Hematopoietic multipotent progenitor cell (in vitro differentiated cells): ENCODE measurements around the gene ZNF77. TPM values are rescaled to one million over a fixed set of nuclear protein-coding genes. Genes with fewer than 3 reads are reported as not detected.
"Not testable (repeated sequence)": the region's sequence is repeated elsewhere in the genome, so short reads cannot be mapped to it uniquely, and the experiment has no call there.

Source experiments
- DNase-seq, 3 donors: peaks; one replicate each; pipeline ENCODE4 v3.0.0-alpha.2; 2011 to 2015; ENCODE audit warnings: low read depth in 2 of 3, low spot score in 2 of 3
- total RNA-seq: library from RNA; depleted of rRNA; stranded (reverse); fragments of >200 nt; gene quantifications from one replicate; pipeline ENCODE4 v1.2.3, GENCODE V29; 2012

Gene ZNF77
- total RNA-seq, 1 donor, result 3.8 TPM

DNA sequence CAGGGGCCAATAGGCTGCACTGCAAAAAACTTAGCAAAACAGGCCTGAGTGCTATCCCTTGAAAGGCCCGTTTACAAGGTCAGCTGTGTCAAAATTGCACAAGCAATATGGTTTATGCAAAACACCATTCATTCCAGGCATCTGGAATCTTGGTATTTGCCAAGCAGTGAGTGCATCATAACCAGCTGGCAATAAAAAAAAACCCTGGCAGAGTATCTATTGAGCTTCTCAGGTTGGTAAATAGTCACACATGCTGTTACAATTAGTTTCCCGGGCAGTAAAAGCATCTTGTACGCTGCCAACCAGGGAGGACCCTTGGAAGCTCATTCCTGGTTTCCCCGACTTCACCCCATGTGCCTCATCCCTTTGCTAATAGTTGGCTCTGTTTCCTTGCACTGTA, 21.3 kb downstream of the ZNF77 start:
- no peak for DNase-seq

DNA sequence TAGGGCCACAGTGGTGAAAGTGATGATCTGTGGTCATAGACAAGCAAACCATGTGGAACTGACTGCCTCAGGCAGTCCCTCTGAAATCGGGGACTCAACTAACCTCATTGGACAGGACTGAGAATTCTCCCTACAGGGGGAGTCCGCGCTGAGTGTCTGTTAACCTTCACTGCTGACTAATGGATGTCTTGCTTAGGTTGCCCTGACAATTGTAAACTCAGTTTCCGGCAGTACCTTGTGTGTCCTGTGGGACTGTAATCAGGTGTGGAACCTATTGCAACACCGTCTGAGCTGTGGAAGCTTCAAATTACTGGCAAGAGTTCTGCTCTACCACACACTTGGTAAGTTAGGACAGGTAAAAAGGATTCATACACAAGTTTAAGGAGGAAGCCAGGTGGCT, 21.8 kb downstream of the ZNF77 start:
- DNase-seq, result no peak

DNA sequence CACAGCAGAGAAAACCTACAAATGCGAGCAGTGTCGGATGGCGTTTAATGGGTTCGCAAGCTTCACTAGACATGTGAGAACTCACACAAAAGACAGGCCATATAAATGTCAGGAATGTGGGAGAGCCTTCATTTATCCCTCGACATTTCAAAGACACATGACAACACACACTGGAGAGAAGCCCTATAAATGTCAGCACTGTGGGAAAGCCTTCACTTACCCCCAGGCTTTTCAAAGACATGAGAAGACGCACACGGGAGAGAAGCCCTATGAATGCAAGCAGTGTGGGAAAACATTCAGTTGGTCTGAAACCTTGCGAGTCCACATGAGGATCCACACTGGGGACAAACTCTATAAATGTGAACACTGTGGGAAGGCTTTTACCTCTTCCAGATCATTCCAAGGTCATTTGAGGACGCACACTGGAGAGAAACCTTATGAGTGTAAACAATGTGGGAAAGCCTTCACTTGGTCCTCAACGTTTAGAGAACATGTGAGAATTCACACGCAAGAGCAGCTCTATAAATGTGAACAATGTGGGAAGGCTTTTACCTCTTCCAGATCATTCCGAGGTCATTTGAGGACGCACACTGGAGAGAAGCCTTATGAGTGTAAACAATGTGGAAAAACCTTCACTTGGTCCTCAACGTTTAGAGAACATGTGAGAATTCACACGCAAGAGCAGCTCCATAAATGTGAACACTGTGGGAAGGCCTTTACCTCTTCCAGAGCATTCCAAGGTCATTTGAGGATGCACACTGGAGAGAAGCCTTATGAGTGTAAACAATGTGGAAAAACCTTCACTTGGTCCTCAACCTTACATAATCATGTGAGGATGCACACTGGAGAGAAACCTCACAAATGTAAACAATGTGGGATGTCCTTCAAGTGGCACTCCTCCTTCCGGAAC, 27.2 kb downstream of the ZNF77 start:
- no peak for DNase-seq

DNA sequence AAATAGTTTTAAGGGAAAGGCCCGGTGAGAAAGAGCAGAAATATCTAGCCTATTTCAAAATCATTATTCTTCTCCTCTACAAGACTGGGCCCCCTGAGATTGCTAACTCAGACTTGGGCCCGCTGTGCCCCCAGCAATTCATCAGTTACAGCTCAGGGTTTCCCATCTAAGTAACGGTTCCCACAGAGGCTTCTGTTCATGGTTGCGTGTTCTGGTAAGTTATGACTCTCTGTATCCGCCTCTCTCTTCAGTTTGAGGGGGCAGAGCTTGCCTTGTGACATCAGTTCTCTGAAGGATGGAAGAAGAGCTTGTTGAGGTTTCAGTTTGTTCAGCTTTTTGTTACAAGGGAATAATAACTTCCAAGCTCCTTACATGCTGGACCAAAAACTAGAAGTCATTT, 32.5 kb downstream of the ZNF77 start:
- no peak for DNase-seq

DNA sequence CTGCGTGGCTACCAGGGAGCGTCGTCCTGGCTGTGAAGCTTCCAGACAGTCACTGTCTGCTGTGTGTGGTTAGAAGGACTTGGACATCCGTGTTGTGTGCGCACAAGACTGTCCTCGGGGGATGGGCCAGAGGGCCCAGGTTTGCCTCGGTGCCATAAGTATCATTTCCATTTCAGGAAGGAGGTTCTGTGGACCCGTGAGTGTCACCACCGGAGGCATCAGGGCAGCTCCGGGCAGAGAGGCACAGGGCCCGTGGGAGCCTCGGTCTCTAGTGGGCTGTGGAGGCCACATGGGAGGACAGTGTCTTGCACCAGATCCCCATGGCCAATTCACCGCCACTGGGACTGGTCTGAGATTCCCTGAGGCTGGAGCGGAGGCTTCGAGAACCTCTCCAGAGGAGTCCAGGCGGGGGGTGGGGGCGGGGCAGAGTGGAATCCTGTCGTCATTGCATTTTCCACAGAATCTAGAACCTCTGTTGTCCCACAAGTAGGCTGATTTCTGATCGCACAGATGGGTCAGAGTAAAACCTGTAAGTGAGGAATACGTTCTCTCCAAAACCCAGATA, 38.1 kb downstream of the ZNF77 start:
- no peak for DNase-seq

DNA sequence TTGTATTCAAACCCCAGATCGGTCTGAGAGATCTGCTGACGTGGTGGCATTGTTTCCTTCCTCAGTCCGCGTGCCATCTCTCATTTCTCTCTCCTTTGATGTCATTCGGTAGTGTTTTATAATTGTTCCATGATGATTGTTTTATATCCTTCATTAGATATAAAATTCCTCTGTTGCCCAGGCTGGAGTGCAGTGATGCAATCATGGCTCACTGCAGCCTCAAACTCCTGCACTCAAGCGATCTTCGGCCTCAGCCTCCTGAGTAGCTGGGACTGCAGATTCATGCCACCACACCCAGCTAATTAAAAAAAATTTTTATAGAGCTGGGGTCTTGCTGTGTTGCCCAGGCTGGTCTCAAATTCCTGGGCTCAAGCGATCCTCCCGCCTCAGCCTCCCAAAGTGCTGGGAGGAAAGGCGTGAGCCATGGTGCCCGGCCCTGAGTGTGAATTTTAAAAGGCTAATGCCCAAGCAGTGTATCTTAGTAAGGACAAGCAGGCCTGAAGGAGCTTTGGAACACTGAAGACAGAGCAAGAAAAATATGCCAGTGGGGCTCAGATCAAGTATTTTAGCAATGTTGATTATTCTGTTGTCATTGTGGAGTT, 38.8 kb downstream of the ZNF77 start:
- DNase-seq, result no peak

DNA sequence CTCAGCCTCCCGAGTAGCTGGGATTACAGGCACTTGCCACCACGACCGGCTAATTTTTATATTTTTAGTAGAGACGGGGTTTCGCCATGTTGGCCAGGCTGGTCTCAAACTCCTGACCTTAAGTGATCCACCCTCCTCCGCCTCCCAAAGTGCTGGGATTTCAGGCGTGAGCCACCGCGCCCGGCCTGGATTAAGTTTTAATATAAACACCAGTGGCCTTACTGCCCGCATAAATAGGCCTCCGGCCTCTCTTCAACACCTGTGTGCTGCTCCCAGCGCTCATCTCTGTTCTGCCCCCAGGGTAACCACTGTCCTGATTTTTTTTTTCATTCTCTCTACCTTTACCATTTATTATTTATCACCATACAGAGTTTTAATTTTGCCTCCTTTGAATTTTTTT, 41.4 kb downstream of the ZNF77 start:
- DNase-seq, result not testable (repeated sequence)

DNA sequence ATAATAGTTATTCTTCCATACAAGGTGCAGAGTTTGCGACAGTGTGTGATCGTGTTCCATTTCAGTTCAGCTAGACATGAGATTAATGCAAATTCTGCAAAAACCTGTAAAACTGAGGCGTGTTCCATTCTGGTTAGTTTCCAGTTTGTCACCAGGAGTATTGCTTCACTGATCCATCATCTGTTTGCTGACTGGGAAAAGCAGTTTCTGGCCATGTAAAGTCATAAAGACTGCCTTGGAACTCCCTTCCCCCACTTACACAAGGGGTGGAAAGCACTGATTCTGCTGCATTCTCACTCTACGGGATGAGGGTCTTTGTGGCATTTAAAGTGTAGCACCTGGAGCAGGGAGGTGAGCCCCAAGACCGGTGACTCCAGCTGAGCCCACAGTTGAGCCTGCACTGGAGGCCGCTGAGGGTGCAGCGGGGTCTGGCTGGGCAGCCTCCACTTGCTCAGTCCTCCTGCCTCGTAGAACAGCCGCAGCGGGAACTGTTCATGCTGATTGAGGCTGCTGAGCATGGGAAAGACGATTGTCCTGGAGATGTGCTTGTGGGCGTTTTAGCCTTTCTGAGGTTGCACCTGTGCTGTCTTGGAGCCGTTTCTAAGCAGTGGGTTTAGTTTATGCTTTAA, 42.1 kb downstream of the ZNF77 start:
- no peak for DNase-seq

DNA sequence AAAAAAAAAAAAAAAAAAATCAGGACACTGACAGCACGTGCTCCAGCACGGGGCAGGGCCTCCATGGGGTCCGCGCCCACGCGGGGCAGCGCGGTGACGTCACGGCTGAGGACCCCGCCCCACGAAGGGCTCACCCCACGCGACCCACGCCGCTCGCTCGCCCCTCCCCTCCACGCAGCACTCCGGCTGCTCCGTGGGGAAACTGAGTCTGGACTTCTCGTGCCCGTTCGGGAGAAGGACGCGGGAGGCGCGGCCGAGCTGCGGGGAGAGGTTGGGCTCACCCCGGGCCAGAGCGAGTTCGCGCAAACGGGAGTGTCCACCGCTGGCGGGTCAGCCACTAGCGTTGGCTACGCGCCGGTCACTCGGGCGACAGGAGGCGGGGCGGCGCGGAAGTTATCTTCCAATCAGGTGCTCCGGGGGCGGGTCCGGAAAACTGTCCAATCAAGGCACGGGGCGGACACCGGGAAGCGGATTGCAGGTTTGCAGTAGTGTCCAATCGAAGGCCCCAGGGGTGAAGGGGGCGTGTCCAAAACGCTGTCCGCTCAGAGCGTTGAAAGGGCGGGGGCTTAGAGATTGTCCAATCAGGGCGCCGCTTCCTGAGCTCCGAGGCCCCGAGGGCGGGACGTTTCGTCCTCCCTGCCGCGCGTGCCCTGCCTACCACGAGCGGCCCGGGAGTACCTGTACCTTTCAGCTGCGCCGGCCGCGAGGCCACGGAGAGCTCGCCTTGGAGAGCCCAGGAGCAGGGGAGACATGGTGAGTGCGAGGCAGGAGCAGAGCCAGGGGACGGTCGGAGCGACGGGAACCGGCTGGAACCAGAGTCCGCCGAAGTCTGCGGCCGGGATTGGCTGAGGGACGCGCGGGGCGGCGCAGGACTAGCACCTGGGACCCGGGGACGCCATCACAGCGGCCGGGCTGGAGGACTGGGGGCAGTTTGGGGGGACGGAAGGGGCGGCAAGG, 44.2 kb downstream of the ZNF77 start, which contains the start of gene ZNF57:
Gene ZNF57 (plus strand): TSS at position 633 of the 957 bp plus-strand sequence. CDS start 118 bp downstream, at position 751.
- peak; percentile 83 to 99 (median 98) for DNase-seq

DNA sequence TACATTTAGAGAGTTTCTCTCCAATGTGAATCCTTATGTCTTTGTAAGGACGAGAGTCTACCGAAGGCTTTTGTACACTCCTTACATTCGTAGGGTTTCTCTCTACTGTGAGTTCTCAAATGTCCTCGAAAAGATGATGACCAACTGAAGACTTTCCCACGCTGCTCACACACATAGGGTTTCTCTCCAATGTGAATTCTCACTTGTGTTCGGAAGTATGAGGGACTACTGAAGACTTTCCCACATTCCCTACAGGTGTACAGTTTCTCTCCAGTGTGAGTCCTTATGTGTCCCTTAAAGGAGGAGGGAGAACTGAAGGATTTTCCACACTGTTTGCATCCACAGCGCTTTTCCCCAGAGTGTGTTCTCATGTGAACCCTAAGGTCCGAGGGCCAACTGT, 48.1 kb downstream of the ZNF77 start:
- no peak for DNase-seq

DNA sequence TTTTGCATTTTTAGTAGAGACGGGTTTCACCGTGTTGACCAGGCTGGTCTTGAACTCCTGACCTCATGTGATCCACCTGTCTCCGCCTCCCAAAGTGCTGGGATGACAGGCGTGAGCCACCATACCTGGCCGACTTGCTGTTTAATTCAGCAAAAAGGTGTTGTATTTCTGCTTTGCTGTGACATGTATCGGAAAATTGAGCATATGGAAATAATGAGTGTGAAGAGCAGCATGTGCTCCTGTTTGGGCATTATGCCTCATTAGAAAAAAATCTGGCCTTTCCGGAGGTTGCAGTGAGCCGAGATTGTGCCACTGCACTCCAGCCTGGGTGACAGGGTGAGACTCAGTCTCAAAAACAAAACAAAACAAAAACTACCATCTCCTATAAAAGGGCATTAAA, 54.2 kb downstream of the ZNF77 start:
- DNase-seq, result not testable (repeated sequence)

DNA sequence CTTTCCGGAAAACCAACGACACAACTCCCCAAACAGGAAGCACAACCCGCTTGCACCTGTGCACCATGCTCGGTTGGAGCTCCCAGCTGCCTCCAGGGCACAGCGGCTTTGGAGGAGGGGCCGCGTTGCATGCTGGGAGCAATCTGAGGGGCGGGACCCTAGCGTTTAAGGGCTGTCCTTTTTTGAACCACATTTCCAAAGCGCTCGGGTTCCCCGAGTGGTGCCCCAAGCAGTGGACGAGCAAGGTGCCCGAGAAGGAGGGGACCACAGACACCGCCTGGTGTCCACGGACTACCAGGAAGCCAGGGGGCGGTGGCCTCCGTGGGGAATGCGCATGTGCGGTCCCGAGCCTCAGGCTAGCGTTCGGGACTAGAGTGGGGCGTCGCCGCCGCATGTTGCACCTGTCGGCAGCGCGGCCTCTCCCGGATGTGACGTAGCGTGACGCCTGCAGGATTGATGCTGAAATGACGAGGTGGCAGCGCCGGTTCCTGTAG, 56.0 kb downstream of the ZNF77 start:
- DNase-seq, result peak in 2 of 3 donors; percentile 54 to 83

DNA sequence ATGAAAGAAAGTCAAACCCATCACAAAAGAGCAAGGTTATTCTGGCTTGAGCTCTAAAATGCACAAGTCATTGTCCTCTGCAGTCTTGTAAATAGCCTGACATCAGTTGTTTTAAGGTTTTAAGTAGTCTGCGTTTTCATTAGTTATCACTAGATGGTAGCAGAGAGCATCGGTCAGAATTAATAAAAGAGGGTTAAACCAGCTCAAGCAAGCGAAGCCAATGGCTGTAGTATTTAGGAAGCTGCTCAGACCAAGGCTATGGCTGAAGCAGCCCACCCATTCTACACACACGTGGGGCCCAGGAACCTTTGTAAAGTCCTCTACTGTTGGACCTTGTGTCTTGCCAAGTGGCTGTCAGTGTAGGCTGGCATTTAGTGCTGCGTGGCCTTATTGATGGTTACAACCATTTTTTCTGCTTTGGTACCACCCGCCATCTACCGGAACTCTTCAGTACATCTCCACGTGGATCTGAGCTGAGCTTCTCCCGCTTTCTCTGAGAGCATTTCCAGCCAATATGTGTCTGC, 57.3 kb downstream of the ZNF77 start:
- DNase-seq, result peak in 2 of 3 donors; percentile 61 to 84

DNA sequence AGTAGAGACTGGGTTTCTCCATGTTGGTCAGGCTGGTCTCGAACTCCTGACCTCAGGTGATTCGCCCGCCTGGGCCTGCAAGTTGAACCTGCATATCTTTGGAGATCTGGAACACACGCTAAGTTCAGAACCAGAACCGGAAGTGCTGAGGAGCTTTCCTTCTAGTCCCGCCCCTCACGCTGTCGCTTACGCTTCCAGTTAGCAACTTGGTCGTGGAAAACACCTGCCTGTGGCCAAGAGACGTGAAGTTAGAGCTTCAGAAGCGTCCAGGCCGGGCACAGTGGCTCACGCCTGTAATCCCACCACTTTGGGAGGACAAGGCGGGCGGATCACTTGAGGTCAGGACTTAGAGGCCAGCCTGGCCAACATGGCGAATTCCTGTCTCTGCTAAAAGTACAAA, 59.0 kb downstream of the ZNF77 start:
- DNase-seq, result no peak

DNA sequence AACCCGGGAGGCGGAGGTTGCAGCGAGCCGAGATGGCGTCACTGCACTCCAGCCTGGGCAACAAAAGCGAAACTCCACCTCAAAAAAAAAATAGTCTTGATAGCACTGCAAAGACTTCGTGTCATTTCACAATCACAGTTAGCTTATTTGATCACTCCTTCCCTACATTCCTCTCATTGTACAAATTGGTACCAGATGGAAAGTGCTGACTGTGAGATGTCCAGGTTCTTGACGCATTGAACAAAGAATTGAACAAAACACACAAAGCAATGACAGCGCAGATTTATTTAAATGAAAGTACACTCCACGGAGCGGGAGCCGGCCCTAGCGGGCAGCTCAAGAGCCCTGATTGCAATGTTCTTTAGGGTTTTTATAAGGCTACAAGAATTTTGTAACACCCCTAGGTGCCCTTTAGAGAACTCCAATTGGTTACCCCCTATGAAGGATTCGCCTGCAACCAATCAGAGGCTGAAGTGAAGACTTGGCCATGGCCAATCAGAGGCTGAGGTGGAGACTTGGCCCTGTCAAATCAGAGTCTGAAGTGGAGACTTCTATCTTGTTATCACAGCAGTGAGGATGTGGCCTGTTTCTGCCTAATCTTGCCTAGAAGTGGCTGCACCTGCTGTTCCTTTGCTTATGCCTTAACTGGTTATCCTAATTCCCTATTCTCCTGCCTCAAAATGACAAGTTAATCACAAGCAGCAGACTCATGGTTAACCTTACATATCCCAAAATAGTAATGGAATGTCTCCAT, 60.9 kb downstream of the ZNF77 start:
- no peak for DNase-seq
